ENCODE results near the gene GKN2.

The GKN2 gene

GRCh38 chr2:68913359-68913758, 39.3 kb downstream of the GKN2 start:
- in situ Hi-C loops (cut with HindIII; ENCODE audit: low pct_ligation_motif_present, low sequenced_read_pairs): no loop called here
- H3K27ac ChIP-seq: no peak overlapping the region
- TF ChIP-seq CTCF (IDR thresholded peaks at IDR 0.05; ENCODE audit: low read depth, low read length, missing control alignments): no peak
- no peaks in the 10 kb centered on the region for H3K36me3 ChIP-seq (replicated peaks)
- no peaks in the 10 kb centered on the region for H3K27me3 ChIP-seq (replicated peaks)
- no peak for DNase-seq
- no peak overlapping the region for H3K4me3 ChIP-seq (ENCODE audit: low read depth, low read length)

GRCh38 chr2:68912732-68913131, 40.0 kb downstream of the GKN2 start:
- Histone ChIP-seq H3K27ac (no peak overlapping the region), H3K36me3 (replicated peaks) (no peaks in the 10 kb centered on the region), H3K27me3 (replicated peaks) (no peaks in the 10 kb centered on the region), H3K4me3 (ENCODE audit: low read depth, low read length) (no peak overlapping the region)
- in situ Hi-C loops (cut with HindIII; ENCODE audit: low pct_ligation_motif_present, low sequenced_read_pairs): no loop called here
- DNase-seq: no peak
- no peak for TF ChIP-seq CTCF (IDR thresholded peaks at IDR 0.05; ENCODE audit: low read depth, low read length, missing control alignments)

- DNase-seq: no peak
- no peaks in the 10 kb centered on the region for H3K36me3 ChIP-seq (replicated peaks)
- no peak overlapping the region for H3K27ac ChIP-seq
- in situ Hi-C loops (cut with HindIII; ENCODE audit: low pct_ligation_motif_present, low sequenced_read_pairs): no loop called here
- no peak overlapping the region for H3K4me3 ChIP-seq (ENCODE audit: low read depth, low read length)
- H3K27me3 ChIP-seq (replicated peaks): no peaks in the 10 kb centered on the region
- TF ChIP-seq CTCF (IDR thresholded peaks at IDR 0.05; ENCODE audit: low read depth, low read length, missing control alignments): no peak
These were observed 40.6 kb downstream of the GKN2 start for GRCh38 chr2:68912111-68912510.

GRCh38 chr2:68911709-68912108, 41.0 kb downstream of the GKN2 start:
- DNase-seq: no peak
- no peak for TF ChIP-seq CTCF (IDR thresholded peaks at IDR 0.05; ENCODE audit: low read depth, low read length, missing control alignments)
- no peak overlapping the region for H3K4me3 ChIP-seq (ENCODE audit: low read depth, low read length)
- H3K27ac ChIP-seq: no peak overlapping the region
- in situ Hi-C loops (cut with HindIII; ENCODE audit: low pct_ligation_motif_present, low sequenced_read_pairs): no loop called here
- no peaks in the 10 kb centered on the region for H3K36me3 ChIP-seq (replicated peaks)
- H3K27me3 ChIP-seq (replicated peaks): no peaks in the 10 kb centered on the region

GRCh38 chr2:68911246-68911645, 41.4 kb downstream of the GKN2 start:
- H3K27ac ChIP-seq: no peak overlapping the region
- TF ChIP-seq CTCF (IDR thresholded peaks at IDR 0.05; ENCODE audit: low read depth, low read length, missing control alignments): no peak
- H3K36me3 ChIP-seq (replicated peaks): no peaks in the 10 kb centered on the region
- in situ Hi-C loops (cut with HindIII; ENCODE audit: low pct_ligation_motif_present, low sequenced_read_pairs): no loop called here
- no peak for DNase-seq
- no peaks in the 10 kb centered on the region for H3K27me3 ChIP-seq (replicated peaks)
- H3K4me3 ChIP-seq (ENCODE audit: low read depth, low read length): no peak overlapping the region
